SK-N-SH treated with all-trans-retinoic acid at 6 μM for 48 hours (cell line): ENCODE measurements around the gene CDCA4.

ENCODE experiments used
- ESRRG ChIP-seq: fragments of 250-450 bp; sonication (Bioruptor Pico); IDR thresholded peaks from 2 replicates; pipeline ENCODE4 v1.6.1; 2021; ENCODE audit warnings: mild to moderate bottlenecking
- GLIS3 ChIP-seq: fragments of 250-450 bp; sonication (Bioruptor Pico); IDR thresholded peaks from 2 replicates; pipeline ENCODE4 v1.5.0; 2020; ENCODE audit warnings: mild to moderate bottlenecking, moderate library complexity
- OSR1 ChIP-seq: fragments of 250-450 bp; sonication (Bioruptor Pico); IDR thresholded peaks from 2 replicates; pipeline ENCODE4 v1.8.0; 2022; ENCODE audit warnings: moderate library complexity, mild to moderate bottlenecking, inconsistent platforms
- ZC3H10 ChIP-seq: fragments of 250-450 bp; sonication (Bioruptor Pico); IDR thresholded peaks from 2 replicates; pipeline ENCODE4 v1.5.1; 2021; ENCODE audit warnings: mild to moderate bottlenecking, moderate library complexity
- ZNF565 ChIP-seq: fragments of 450-650 bp; formaldehyde crosslinking; conservative IDR thresholded peaks from 2 replicates; pipeline ENCODE4 v1.5.0; 2020; ENCODE audit warnings: low read depth, mild to moderate bottlenecking, moderate library complexity
- TF ChIP-seq, protein P1 (sequence below): fragments of 250-450 bp; sonication (Bioruptor Pico); IDR thresholded peaks from 2 replicates; pipeline ENCODE4 v1.5.0; 2020; ENCODE audit warnings: mild to moderate bottlenecking, moderate library complexity

- TF ChIP-seq ZNF565 (CRISPR knock-in tag) (no peak), ESRRG (CRISPR knock-in tag) (no peak), GLIS3 (CRISPR knock-in tag) (no peak), ZC3H10 (CRISPR knock-in tag) (no peak), OSR1 (CRISPR knock-in tag) (no peak)
- TF ChIP-seq, protein P1, sequence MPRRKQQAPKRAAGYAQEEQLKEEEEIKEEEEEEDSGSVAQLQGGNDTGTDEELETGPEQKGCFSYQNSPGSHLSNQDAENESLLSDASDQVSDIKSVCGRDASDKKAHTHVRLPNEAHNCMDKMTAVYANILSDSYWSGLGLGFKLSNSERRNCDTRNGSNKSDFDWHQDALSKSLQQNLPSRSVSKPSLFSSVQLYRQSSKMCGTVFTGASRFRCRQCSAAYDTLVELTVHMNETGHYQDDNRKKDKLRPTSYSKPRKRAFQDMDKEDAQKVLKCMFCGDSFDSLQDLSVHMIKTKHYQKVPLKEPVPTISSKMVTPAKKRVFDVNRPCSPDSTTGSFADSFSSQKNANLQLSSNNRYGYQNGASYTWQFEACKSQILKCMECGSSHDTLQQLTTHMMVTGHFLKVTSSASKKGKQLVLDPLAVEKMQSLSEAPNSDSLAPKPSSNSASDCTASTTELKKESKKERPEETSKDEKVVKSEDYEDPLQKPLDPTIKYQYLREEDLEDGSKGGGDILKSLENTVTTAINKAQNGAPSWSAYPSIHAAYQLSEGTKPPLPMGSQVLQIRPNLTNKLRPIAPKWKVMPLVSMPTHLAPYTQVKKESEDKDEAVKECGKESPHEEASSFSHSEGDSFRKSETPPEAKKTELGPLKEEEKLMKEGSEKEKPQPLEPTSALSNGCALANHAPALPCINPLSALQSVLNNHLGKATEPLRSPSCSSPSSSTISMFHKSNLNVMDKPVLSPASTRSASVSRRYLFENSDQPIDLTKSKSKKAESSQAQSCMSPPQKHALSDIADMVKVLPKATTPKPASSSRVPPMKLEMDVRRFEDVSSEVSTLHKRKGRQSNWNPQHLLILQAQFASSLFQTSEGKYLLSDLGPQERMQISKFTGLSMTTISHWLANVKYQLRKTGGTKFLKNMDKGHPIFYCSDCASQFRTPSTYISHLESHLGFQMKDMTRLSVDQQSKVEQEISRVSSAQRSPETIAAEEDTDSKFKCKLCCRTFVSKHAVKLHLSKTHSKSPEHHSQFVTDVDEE (CRISPR knock-in tag) = no peak
Measured at GRCh38 chr14:105007593-105008264, 13.2 kb downstream of the CDCA4 start.
